COLO829 (cell line): ENCODE measurements around the gene ZNF281.
"Not testable (repeated sequence)": the region's sequence is repeated elsewhere in the genome, so short reads cannot be mapped to it uniquely, and the experiment has no call there.

ENCODE experiments used
- DNase-seq: peaks from one replicate; pipeline ENCODE4 v3.0.0; 2012; ENCODE audit warnings: low spot score

ZNF281 gene

GRCh38 chr1:200428482-200429205, 18.8 kb upstream of the ZNF281 start:
- no peak for DNase-seq

- no peak for DNase-seq
These were observed 17.9 kb upstream of the ZNF281 start for GRCh38 chr1:200427744-200428143.

GRCh38 chr1:200426196-200426595, 16.4 kb upstream of the ZNF281 start:
- no peak for DNase-seq

GRCh38 chr1:200423235-200423634, 13.4 kb upstream of the ZNF281 start:
- DNase-seq, result no peak

GRCh38 chr1:200422211-200422610, 12.4 kb upstream of the ZNF281 start:
- DNase-seq, result no peak

GRCh38 chr1:200415789-200416593, 6.2 kb upstream of the ZNF281 start:
- peak; percentile 69 for DNase-seq

GRCh38 chr1:200415227-200415626, 5.4 kb upstream of the ZNF281 start:
- no peak for DNase-seq

- DNase-seq, result no peak
These were observed 4.8 kb upstream of the ZNF281 start for GRCh38 chr1:200414657-200415056.

GRCh38 chr1:200413766-200414165, 3.9 kb upstream of the ZNF281 start:
- not testable (repeated sequence) for DNase-seq

- DNase-seq, result no peak
These were observed 1.8 kb upstream of the ZNF281 start for GRCh38 chr1:200411406-200412257.

GRCh38 chr1:200410566-200410878, 686 bp upstream of the ZNF281 start:
- DNase-seq, result no peak

GRCh38 chr1:200409203-200409760, 554 bp downstream of the ZNF281 start:
- DNase-seq, result no peak

GRCh38 chr1:200406161-200406797, 3.6 kb downstream of the ZNF281 start:
- DNase-seq, result no peak

- DNase-seq, result no peak
These were observed 4.6 kb downstream of the ZNF281 start for GRCh38 chr1:200405264-200405663.

GRCh38 chr1:200401708-200402107, 8.1 kb downstream of the ZNF281 start:
- DNase-seq, result no peak

- no peak for DNase-seq
These were observed 8.6 kb downstream of the ZNF281 start for GRCh38 chr1:200401263-200401662.

- DNase-seq, result peak; percentile 63
These were observed 9.3 kb downstream of the ZNF281 start for GRCh38 chr1:200400556-200400955.

- DNase-seq, result no peak
These were observed 10.0 kb downstream of the ZNF281 start for GRCh38 chr1:200399860-200400259.

GRCh38 chr1:200398373-200398772, 11.5 kb downstream of the ZNF281 start:
- no peak for DNase-seq

GRCh38 chr1:200392625-200393185, 17.1 kb downstream of the ZNF281 start:
- DNase-seq, result peak; percentile 53

- no peak for DNase-seq
These were observed 18.1 kb downstream of the ZNF281 start for GRCh38 chr1:200391747-200392146.

- no peak for DNase-seq
These were observed 21.0 kb downstream of the ZNF281 start for GRCh38 chr1:200388791-200389190.
